HepG2 (cell line): ENCODE measurements around the gene DAB2. TPM values are rescaled to one million over a fixed set of nuclear protein-coding genes. Genes with fewer than 3 reads are reported as not detected.

Experiments used
- DMAP1 ChIP-seq: IDR thresholded peaks from 2 replicates; pipeline ENCODE4 v1.6.1; 2016
- FOXA3 ChIP-seq: IDR thresholded peaks from 2 replicates; pipeline ENCODE4 v1.6.1; 2016; ENCODE audit warnings: missing genetic modification reagents, missing compliant biosample characterization
- GABPB1 ChIP-seq: IDR thresholded peaks from 2 replicates; pipeline ENCODE4 v1.6.1; 2016; ENCODE audit warnings: mild to moderate bottlenecking, missing genetic modification reagents, moderate library complexity, missing compliant biosample characterization
- HDAC1 ChIP-seq: sonication (generic); formaldehyde crosslinking; IDR thresholded peaks from 2 replicates; pipeline ENCODE4 v1.5.1; 2020; ENCODE audit warnings: mild to moderate bottlenecking, missing genetic modification reagents
- IKZF5 ChIP-seq: IDR thresholded peaks from 2 replicates; pipeline ENCODE4 v1.6.1; 2018; ENCODE audit warnings: missing genetic modification reagents, mild to moderate bottlenecking, missing compliant biosample characterization
- KMT2B ChIP-seq: IDR thresholded peaks from 2 replicates; pipeline ENCODE4 v1.6.1; 2016; ENCODE audit warnings: missing genetic modification reagents, missing compliant biosample characterization
- MNT ChIP-seq: fragments of 450-650 bp; IDR thresholded peaks from 2 replicates; pipeline ENCODE4 v1.6.1; 2016
- NCOA1 ChIP-seq: sonication (generic); formaldehyde crosslinking; IDR thresholded peaks from 2 replicates; pipeline ENCODE4 v1.9.0; 2021; ENCODE audit warnings: missing genetic modification reagents
- ONECUT2 ChIP-seq: sonication (generic); formaldehyde crosslinking; IDR thresholded peaks from 2 replicates; pipeline ENCODE4 v1.4.0; 2020; ENCODE audit warnings: missing genetic modification reagents
- REST ChIP-seq, 2 experiments: IDR thresholded peaks; 2 replicates each; pipeline ENCODE4 v1.6.1; 2011 to 2012; ENCODE audit warnings: low read length in 2 of 2, borderline replicate concordance in 1 of 2, low read depth in 1 of 2, mild to moderate bottlenecking in 1 of 2, moderate library complexity in 1 of 2
- SNAPC2 ChIP-seq: sonication (generic); formaldehyde crosslinking; IDR thresholded peaks from 2 replicates; pipeline ENCODE4 v1.8.1; 2022; ENCODE audit warnings: mild to moderate bottlenecking, missing genetic modification reagents
- SOX5 ChIP-seq: IDR thresholded peaks from 2 replicates; pipeline ENCODE4 v1.6.1; 2016; ENCODE audit warnings: borderline replicate concordance
- TFDP2 ChIP-seq: sonication (generic); formaldehyde crosslinking; IDR thresholded peaks from 2 replicates; pipeline ENCODE4 v1.4.0; 2020; ENCODE audit warnings: missing genetic modification reagents
- TRIM24 ChIP-seq: sonication (generic); formaldehyde crosslinking; IDR thresholded peaks from 2 replicates; pipeline ENCODE4 v1.8.0; 2022; ENCODE audit warnings: mild to moderate bottlenecking, missing genetic modification reagents
- ZHX1 ChIP-seq: sonication (generic); formaldehyde crosslinking; IDR thresholded peaks from 2 replicates; pipeline ENCODE4 v1.8.1; 2022; ENCODE audit warnings: low read depth, mild to moderate bottlenecking, missing genetic modification reagents
- ZNF264 ChIP-seq: sonication (generic); formaldehyde crosslinking; IDR thresholded peaks from 2 replicates; pipeline ENCODE4 v1.4.0; 2020; ENCODE audit warnings: missing genetic modification reagents
- ZNF317 ChIP-seq: sonication (generic); formaldehyde crosslinking; IDR thresholded peaks from 2 replicates; pipeline ENCODE4 v1.5.0; 2020; ENCODE audit warnings: mild to moderate bottlenecking, missing genetic modification reagents
- ZNF724P ChIP-seq: sonication (generic); formaldehyde crosslinking; IDR thresholded peaks from 2 replicates; pipeline ENCODE4 v1.8.0; 2022; ENCODE audit warnings: missing genetic modification reagents, borderline replicate concordance
- ZNF792 ChIP-seq: IDR thresholded peaks from 2 replicates; pipeline ENCODE4 v1.6.1; 2016
- polyA plus RNA-seq, 8 experiments: library from polyadenylated mRNA; depleted of rRNA in 3 of 8; stranded (reverse) in 7 of 8; unstranded in 1 of 8; fragments of >200 nt; fragmentation: Illumina TruSeq in 4 of 8; extraction: Trizol in 4 of 8; gene quantifications; 2 replicates each; pipeline versions ENCODE4 v1.2.1 to v1.2.3, GENCODE V29; 2011 to 2016; ENCODE audit warnings: low read depth in 4 of 8, missing spikeins in 1 of 8, mixed read lengths in 1 of 8; ENCODE audit not compliant: insufficient read depth in 1 of 8
- total RNA-seq, 5 experiments: library from RNA; depleted of rRNA; stranded (reverse); fragments of >200 nt; fragmentation: Illumina TruSeq; extraction: Trizol; gene quantifications; 2 replicates each; pipeline ENCODE4 v1.2.3, GENCODE V29; 2016; ENCODE audit warnings: low read depth in 1 of 5

The DAB2 gene
- total and polyA plus RNA-seq, 2 of the 13 experiments (the other 11 are each of a cell fraction or from before 2014, with no cell fraction given) = 6.4 to 6.5 TPM

GRCh38 chr5:39424736-39425637 is at the start of gene DAB2 (continued):
- no peak for TF ChIP-seq TRIM24 (CRISPR knock-in tag)
- 0 out of 2 replicates have a peak, but pooled peaks have one; percentile 16 for TF ChIP-seq SNAPC2 (CRISPR knock-in tag)
- peak; percentile 66; the same call in 1 of the 2 replicates for TF ChIP-seq HDAC1 (CRISPR knock-in tag)
- TF ChIP-seq ZNF792 = 0 out of 2 replicates have a peak, but pooled peaks have one; percentile 50
- no peak for TF ChIP-seq TFDP2 (CRISPR knock-in tag)
- no peak for TF ChIP-seq ZNF317 (CRISPR knock-in tag)
- peak; percentile 9; the same call in 1 of the 2 replicates for TF ChIP-seq SOX5 (CRISPR knock-in tag)
- TF ChIP-seq FOXA3 (CRISPR knock-in tag) = 0 out of 2 replicates have a peak, but pooled peaks have one; percentile 24
- no peak for TF ChIP-seq ZNF724P (CRISPR knock-in tag)
- TF ChIP-seq NCOA1 = 0 out of 2 replicates have a peak, but pooled peaks have one; percentile 27
- TF ChIP-seq ZHX1 (CRISPR knock-in tag) = no peak
- TF ChIP-seq REST (IDR thresholded peaks at IDR 0.05; ENCODE audit: borderline replicate concordance in 1 of 2, low read depth in 1 of 2, low read length in 2 of 2) = 0 out of 4 replicates have a peak, but pooled peaks of 1 of the 2 experiments have one; percentile 18
- TF ChIP-seq ZNF264 = 0 out of 2 replicates have a peak, but pooled peaks have one; percentile 61
- no peak; the same call in 1 of the 2 replicates for TF ChIP-seq KMT2B (CRISPR knock-in tag)
- TF ChIP-seq ONECUT2 (CRISPR knock-in tag) = no peak
- TF ChIP-seq GABPB1 (CRISPR knock-in tag) = peak; percentile 66; the same call in 1 of the 2 replicates
- TF ChIP-seq DMAP1 (CRISPR knock-in tag) = 0 out of 2 replicates have a peak, but pooled peaks have one; percentile 26
- TF ChIP-seq IKZF5 (CRISPR knock-in tag) = peak; percentile 80
- peak; percentile 8; the same call in 1 of the 2 replicates for TF ChIP-seq MNT
